Right cardiac atrium (tissue), 5 donors: ENCODE measurements around the gene MRPS34. TPM values are rescaled to one million over a fixed set of nuclear protein-coding genes. Genes with fewer than 3 reads are reported as not detected.

Experiments used
- ATAC-seq, 2 donors: fragments of 200-7000 bp; cut with Tn5 transposase; one replicate each; pipeline versions ENCODE4 v1.8.0 to v1.9.1; 2020; ENCODE audit warnings: moderate library complexity in 2 of 2, mild to moderate bottlenecking in 1 of 2
- DNase-seq, 3 donors: peaks; one replicate each; pipeline ENCODE4 v3.0.0-alpha.2; 2020
- H3K27ac ChIP-seq: one replicate; pipeline ENCODE4 v1.5.1; 2013; ENCODE audit warnings: mild to moderate bottlenecking, low read length, control low read depth, moderate library complexity
- H3K27me3 ChIP-seq: one replicate; pipeline ENCODE4 v1.6.1; 2013; ENCODE audit not compliant: control insufficient read depth, insufficient read depth
- H3K4me1 ChIP-seq: one replicate; pipeline ENCODE4 v1.6.1; 2013; ENCODE audit warnings: low read length; ENCODE audit not compliant: control insufficient read depth, insufficient read depth
- H3K4me3 ChIP-seq: one replicate; pipeline ENCODE4 v1.5.1; 2013; ENCODE audit warnings: low read length, control low read depth
- H3K9me3 ChIP-seq: one replicate; pipeline ENCODE4 v1.6.1; 2013; ENCODE audit warnings: low read length; ENCODE audit not compliant: control insufficient read depth
- WGBS: extraction: QIAGEN DNeasy Blood & Tissue Kit; methylation state at CpG from one replicate; pipeline ENCODE4 v1.1.7; 2013; 5-methylcytosine and 5-hydroxymethylcytosine counted together
- intact Hi-C, 4 donors: fragments of 100-400 bp; cut with DNase I; formaldehyde crosslinking; loops; one replicate each; pipeline versions ENCODE4 v1.11.0 to v1.14.0; 2022 to 2023
- polyA plus RNA-seq: library from polyadenylated mRNA; stranded (reverse); fragments of 200-250 nt; gene quantifications from one replicate; pipeline ENCODE4 v1.2.3, GENCODE V29; 2013
- total RNA-seq, 4 donors: library from RNA; stranded (reverse); fragmentation: NEBNext Ultra II Directional; extraction: Animal tissue kit (Norgen Biotek cat#: 25700); gene quantifications; one replicate each; pipeline ENCODE4 v1.2.1, GENCODE V29; 2021
- donor health status: healthy with polysubstance abuse.
- donor health status: DM: no; HTN: yes; CAD: no.
- donor health status: DM: no; HTN: no; CAD: no.
- donor health status: DM: no; HTN: yes; CAD: no; lungs with severe emphysema.
- donor health status: DM: yes; HTN: yes; CAD: no.

The MRPS34 gene
- total and polyA plus RNA-seq, 5 donors = 53.3 to 91.4 (median 73.5) TPM

GRCh38 chr16:1788095-1788707 lies 15.3 kb upstream of the MRPS34 start:
- no peak for ATAC-seq
- intact Hi-C loops = no loop called here
- WGBS = 91% methylated on average over 38 of the region's 38 CpGs

GRCh38 chr16:1787322-1788094 lies 14.6 kb upstream of the MRPS34 start:
- Histone ChIP-seq H3K27me3 (no peaks in the 10 kb centered on the region), H3K9me3 (no peaks in the 10 kb centered on the region), H3K4me3 (no peak overlapping the region), H3K4me1 (no peaks in the 10 kb centered on the region), H3K27ac (no peak overlapping the region)
- DNase-seq = peak in 2 of 3 donors; percentile 51 to 52
- ATAC-seq = no peak
- 92% methylated on average over 44 of the region's 44 CpGs for WGBS
- intact Hi-C loops = no loop called here

More at GRCh38 chr16:1788095-1788707, 15.3 kb upstream of the MRPS34 start:
- Histone ChIP-seq H3K4me3 (no peak overlapping the region), H3K9me3 (no peaks in the 10 kb centered on the region), H3K4me1 (no peaks in the 10 kb centered on the region), H3K27ac (no peak overlapping the region), H3K27me3 (no peaks in the 10 kb centered on the region)
- DNase-seq = peak in 2 of 3 donors; percentile 49 to 57

- no peak overlapping the region for H3K27ac ChIP-seq
- no peak for ATAC-seq
- intact Hi-C loops = no loop called here
- WGBS = 87% methylated on average over 6 of the region's 6 CpGs
- no peaks in the 10 kb centered on the region for H3K27me3 ChIP-seq
- H3K4me1 ChIP-seq = no peaks in the 10 kb centered on the region
- DNase-seq = no peak
- no peaks in the 10 kb centered on the region for H3K9me3 ChIP-seq
- H3K4me3 ChIP-seq = no peak overlapping the region
Observed at GRCh38 chr16:1787056-1787321, 14.1 kb upstream of the MRPS34 start.

- no peaks in the 10 kb centered on the region for H3K9me3 ChIP-seq
- 88% methylated on average over 51 of the region's 51 CpGs for WGBS
- H3K4me3 ChIP-seq = no peak overlapping the region
- peak; percentile 30 to 67 (median 54) for DNase-seq
- no peaks in the 10 kb centered on the region for H3K27me3 ChIP-seq
- H3K27ac ChIP-seq = no peak overlapping the region
- no peaks in the 10 kb centered on the region for H3K4me1 ChIP-seq
- no peak for ATAC-seq
- intact Hi-C loops = no loop called here
Observed at GRCh38 chr16:1786242-1787055, 13.5 kb upstream of the MRPS34 start.

GRCh38 chr16:1785846-1786170 lies 12.9 kb upstream of the MRPS34 start:
- DNase-seq = peak in 1 of 3 donors; percentile 55
- no peak for ATAC-seq
- Histone ChIP-seq H3K4me1 (peaks cover 3% of the 10 kb centered on the region), H3K9me3 (no peaks in the 10 kb centered on the region), H3K27me3 (no peaks in the 10 kb centered on the region), H3K4me3 (no peak overlapping the region), H3K27ac (no peak overlapping the region)
- WGBS = 88% methylated on average over 14 of the region's 14 CpGs
- intact Hi-C loops = no loop called here

- intact Hi-C loops = no loop called here
- 87% methylated on average over 26 of the region's 26 CpGs for WGBS
- DNase-seq (peak in 2 of 3 donors; percentile 22 to 47), ATAC-seq (no peak)
- Histone ChIP-seq H3K27me3 (no peaks in the 10 kb centered on the region), H3K4me1 (peaks cover 3% of the 10 kb centered on the region), H3K27ac (no peak overlapping the region), H3K4me3 (no peak overlapping the region), H3K9me3 (no peaks in the 10 kb centered on the region)
Observed at GRCh38 chr16:1784977-1785845, 12.3 kb upstream of the MRPS34 start.

- ATAC-seq (peak; percentile 94 to 95), DNase-seq (peak; percentile 100)
- intact Hi-C loops = no loop called here
- Histone ChIP-seq H3K27me3 (no peaks in the 10 kb centered on the region), H3K9me3 (no peaks in the 10 kb centered on the region), H3K4me1 (peaks cover 3% of the 10 kb centered on the region), H3K27ac (peak within 1 kb of the TSS; percentile 72), H3K4me3 (peak within 1 kb of the TSS; percentile 91)
- under 1% methylated on average over 102 of the region's 102 CpGs for WGBS
Observed at GRCh38 chr16:1782408-1783264, 9.7 kb upstream of the MRPS34 start, which contains the start of the genes NUBP2 and SPSB3. NUBP2 (plus strand) TSS chr16:1782960; CDS start chr16:1783021, 61 bp downstream. SPSB3 (minus strand) TSS chr16:1782571; CDS start chr16:1781483, 1,088 bp downstream.

- under 1% methylated on average over 70 of the region's 70 CpGs for WGBS
- H3K27me3 ChIP-seq = no peaks in the 10 kb centered on the region
- H3K27ac ChIP-seq = peak overlapping the region; percentile 72
- no peaks in the 10 kb centered on the region for H3K9me3 ChIP-seq
- intact Hi-C loops = no loop called here
- ATAC-seq = peak; percentile 0
- peaks cover 3% of the 10 kb centered on the region for H3K4me1 ChIP-seq
- H3K4me3 ChIP-seq = peak overlapping the region; percentile 91
- peak in 2 of 3 donors; percentile 34 to 73 for DNase-seq
Observed at GRCh38 chr16:1781758-1782407, 8.9 kb upstream of the MRPS34 start.

- 65% methylated on average over 20 of the region's 20 CpGs for WGBS
- ATAC-seq (no peak), DNase-seq (peak; percentile 21 to 61 (median 43))
- Histone ChIP-seq H3K27ac (no peak overlapping the region), H3K4me3 (peak overlapping the region; percentile 91), H3K4me1 (peaks cover 3% of the 10 kb centered on the region), H3K9me3 (no peaks in the 10 kb centered on the region), H3K27me3 (no peaks in the 10 kb centered on the region)
- intact Hi-C loops = no loop called here
Observed at GRCh38 chr16:1781254-1781653, 8.3 kb upstream of the MRPS34 start.
